B cell (primary cell): Measurements from ENCODE around the gene CACNA1G. TPM values are rescaled to one million over a fixed set of nuclear protein-coding genes. Genes with fewer than 3 reads are reported as not detected.

Experiments
- ATAC-seq: fragments of 200-7000 bp; cut with Tn5 transposase; one replicate; pipeline ENCODE4 v1.10.0; 2021; ENCODE audit warnings: low read depth, mild to moderate bottlenecking, moderate number of reproducible peaks, moderate library complexity
- CTCF ChIA-PET: fragments of 350-600 bp; sonication (Branson Sonifier 250); formaldehyde crosslinking; loops from one replicate; lab custom pipeline; 2021; ENCODE audit warnings: antibody characterized with exemption, inconsistent platforms; lab: Charles Lee
- POLR2A ChIA-PET: fragments of 350-600 bp; sonication (Branson Sonifier 250); formaldehyde crosslinking; loops from one replicate; lab custom pipeline; 2021; ENCODE audit warnings: antibody characterized with exemption; lab: Charles Lee
- DNase-seq: peaks from one replicate; pipeline ENCODE4 v3.0.0; 2013
- H2AFZ ChIP-seq: 2 replicates; pipeline ENCODE4 v1.6.1; 2012; ENCODE audit warnings: mild to moderate bottlenecking, low read depth, low read length; ENCODE audit not compliant: insufficient read depth, poor library complexity, severe bottlenecking
- H3K27ac ChIP-seq, 2 donors: 1 replicate in 1 of 2; 2 replicates in 1 of 2; pipeline ENCODE4 v1.5.1; 2012 to 2013; ENCODE audit warnings: low read length in 2 of 2, mild to moderate bottlenecking in 2 of 2, moderate library complexity in 1 of 2
- H3K27me3 ChIP-seq, 4 experiments: fragments of 200-600 bp in 1 of 4; sonication (generic) in 1 of 4; replicated peaks in 1 of 4; 1 replicate in 2 of 4; 2 replicates in 2 of 4; pipeline versions ENCODE4 v1.6.1 to v1.7.0; 2013 to 2016; ENCODE audit warnings: low read length in 3 of 4, mild to moderate bottlenecking in 2 of 4, mixed read lengths in 1 of 4, moderate library complexity in 1 of 4; ENCODE audit not compliant: insufficient read depth in 4 of 4, control insufficient read depth in 3 of 4; ENCODE audit errors: control extremely low read depth in 1 of 4
- H3K36me3 ChIP-seq, 2 experiments: replicated peaks in 1 of 2; 1 replicate in 1 of 2; 2 replicates in 1 of 2; pipeline versions ENCODE4 v1.6.1 to v1.7.1; 2013; ENCODE audit warnings: low read length in 1 of 2; ENCODE audit not compliant: insufficient read depth in 2 of 2, control insufficient read depth in 1 of 2; ENCODE audit errors: control extremely low read depth in 1 of 2, extremely low read depth in 1 of 2
- H3K4me1 ChIP-seq, 2 donors: fragments of 200-600 bp in 1 of 2; sonication (generic) in 1 of 2; 1 replicate in 1 of 2; 2 replicates in 1 of 2; pipeline versions ENCODE4 v1.5.1 to v1.6.1; 2013 to 2017; ENCODE audit warnings: low read length in 2 of 2; ENCODE audit not compliant: control insufficient read depth in 2 of 2, insufficient read depth in 2 of 2
- H3K4me2 ChIP-seq: replicated peaks from 2 replicates; pipeline ENCODE3; 2012; ENCODE audit warnings: mild to moderate bottlenecking, low read depth, low read length; ENCODE audit not compliant: poor library complexity, severe bottlenecking
- H3K4me3 ChIP-seq, 5 experiments: fragments of 200-600 bp in 1 of 5; sonication (generic) in 1 of 5; 1 replicate in 3 of 5; 2 replicates in 2 of 5; pipeline versions ENCODE4 v1.5.1 to v1.7.0; 2011 to 2016; ENCODE audit warnings: low read length in 4 of 5, mild to moderate bottlenecking in 4 of 5, low read depth in 2 of 5, control low read depth in 1 of 5, moderate library complexity in 1 of 5; ENCODE audit not compliant: insufficient read depth in 1 of 5; ENCODE audit errors: control extremely low read depth in 1 of 5, extremely low read depth in 1 of 5
- H3K79me2 ChIP-seq: fragments of 200-600 bp; sonication (generic); one replicate; pipeline ENCODE4 v1.6.0; 2016; ENCODE audit warnings: low read length; ENCODE audit not compliant: control insufficient read depth, insufficient read depth
- H3K9ac ChIP-seq: fragments of 200-600 bp; sonication (generic); 2 replicates; pipeline ENCODE4 v1.6.1; 2017; ENCODE audit warnings: mild to moderate bottlenecking, low read length, moderate library complexity
- H3K9me3 ChIP-seq, 3 donors: one replicate each; pipeline versions ENCODE4 v1.6.1 to v1.7.1; 2013; ENCODE audit warnings: low read length in 2 of 3; ENCODE audit not compliant: control insufficient read depth in 2 of 3, insufficient read depth in 1 of 3; ENCODE audit errors: control extremely low read depth in 1 of 3
- H4K20me1 ChIP-seq: 2 replicates; pipeline ENCODE4 v1.6.0; 2012; ENCODE audit warnings: mild to moderate bottlenecking, low read length; ENCODE audit not compliant: insufficient read depth, control insufficient read depth, poor library complexity, severe bottlenecking
- H3K27ac Mint-ChIP-seq: one replicate; pipeline ENCODE4 v1.8.0; 2021; ENCODE audit warnings: mixed read lengths
- H3K27me3 Mint-ChIP-seq: one replicate; pipeline ENCODE4 v1.8.0; 2021; ENCODE audit warnings: mixed read lengths
- H3K4me1 Mint-ChIP-seq: one replicate; pipeline ENCODE4 v1.8.0; 2021; ENCODE audit warnings: mixed read lengths
- H3K4me3 Mint-ChIP-seq: one replicate; pipeline ENCODE4 v1.8.0; 2021; ENCODE audit warnings: mixed read lengths
- H3K9me3 Mint-ChIP-seq: one replicate; pipeline ENCODE4 v1.8.0; 2022; ENCODE audit warnings: mixed read lengths; ENCODE audit not compliant: insufficient read depth
- EZH2 ChIP-seq: IDR thresholded peaks from 2 replicates; pipeline ENCODE4 v1.6.1; 2012; ENCODE audit warnings: borderline replicate concordance, low read depth, mild to moderate bottlenecking, moderate library complexity, low read length; ENCODE audit not compliant: insufficient read depth, poor library complexity, severe bottlenecking
- WGBS: methylation state at CpG from one replicate; pipeline ENCODE4 v1.1.5; 2013; ENCODE audit warnings: missing lambda C conversion rate; ENCODE audit not compliant: insufficient coverage; 5-methylcytosine and 5-hydroxymethylcytosine counted together
- intact Hi-C: fragments of 100-400 bp; cut with micrococcal nuclease; formaldehyde crosslinking; loops from one replicate; pipeline ENCODE4 v1.10.0; 2022
- polyA plus RNA-seq: library from polyadenylated mRNA; depleted of rRNA; stranded (reverse); fragments of >200 nt; gene quantifications from 2 replicates; pipeline ENCODE4 v1.2.3, GENCODE V29; 2012
- total RNA-seq, 2 donors: library from RNA; stranded (reverse); fragments of 120-200 nt in 1 of 2; gene quantifications; 1 replicate in 1 of 2; 2 replicates in 1 of 2; pipeline versions ENCODE4 v1.2.3 to v1.2.4, GENCODE V29; 2013 to 2022
- TF ChIP-seq, protein P1 (sequence below): fragments of 200-600 bp; IDR thresholded peaks from one replicate; pipeline ENCODE4 v1.8.0; 2022; ENCODE audit warnings: antibody characterized with exemption, mild to moderate bottlenecking

Gene CACNA1G
- total and polyA plus RNA-seq, 2 donors (not counting 1 experiment from before 2014, with no cell fraction given), result 0.12 TPM; not detected in 1

DNA sequence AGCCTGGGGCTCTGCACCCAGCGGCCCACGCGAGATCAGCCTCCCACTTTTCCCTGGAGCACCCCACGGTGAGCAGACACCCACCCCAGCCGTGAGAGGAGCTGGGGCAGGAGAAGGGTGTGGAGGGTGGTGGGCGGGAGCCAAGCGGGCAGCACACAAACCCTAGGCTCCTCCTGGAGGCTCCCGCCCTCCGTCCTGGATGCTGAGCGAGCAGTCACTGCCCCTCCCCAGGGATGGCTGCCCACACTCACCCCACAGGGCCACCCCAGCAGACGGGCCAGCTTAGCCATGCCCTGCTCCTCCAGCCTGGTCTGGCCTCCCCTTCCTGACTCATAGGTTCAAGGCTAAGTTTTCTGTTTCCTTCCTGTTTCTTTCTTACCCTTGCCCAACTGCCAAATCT is 58.4 kb downstream of the CACNA1G start:
- DNase-seq (no peak), ATAC-seq (no peak)
- Mint-ChIP-seq H3K27ac (no peak overlapping the region), H3K4me1 (peaks cover 5% of the 10 kb centered on the region), H3K27me3 (peaks cover 23% of the 10 kb centered on the region), H3K4me3 (no peak overlapping the region), H3K9me3 (no peaks in the 10 kb centered on the region)
- Histone ChIP-seq H3K4me1 (no peaks in the 10 kb centered on the region), H2AFZ (no peak overlapping the region), H3K9me3 (no peaks in the 10 kb centered on the region), H3K36me3 (no peaks in the 10 kb centered on the region), H3K4me3 (no peak overlapping the region), H4K20me1 (no peaks in the 10 kb centered on the region), H3K27ac (no peak overlapping the region), H3K27me3 (peaks cover 0 to 28% (median 3%) of the 10 kb centered on the region in 4 experiments), H3K4me2 (no peak overlapping the region), H3K79me2 (no peaks in the 10 kb centered on the region), H3K9ac (no peak overlapping the region)
- POLR2A ChIA-PET, result no interaction called here
- CTCF ChIA-PET, result no interaction called here
- intact Hi-C loops, result no loop called here
- WGBS, result 71% methylated on average over 4 of the region's 11 CpGs
- TF ChIP-seq, protein P1, sequence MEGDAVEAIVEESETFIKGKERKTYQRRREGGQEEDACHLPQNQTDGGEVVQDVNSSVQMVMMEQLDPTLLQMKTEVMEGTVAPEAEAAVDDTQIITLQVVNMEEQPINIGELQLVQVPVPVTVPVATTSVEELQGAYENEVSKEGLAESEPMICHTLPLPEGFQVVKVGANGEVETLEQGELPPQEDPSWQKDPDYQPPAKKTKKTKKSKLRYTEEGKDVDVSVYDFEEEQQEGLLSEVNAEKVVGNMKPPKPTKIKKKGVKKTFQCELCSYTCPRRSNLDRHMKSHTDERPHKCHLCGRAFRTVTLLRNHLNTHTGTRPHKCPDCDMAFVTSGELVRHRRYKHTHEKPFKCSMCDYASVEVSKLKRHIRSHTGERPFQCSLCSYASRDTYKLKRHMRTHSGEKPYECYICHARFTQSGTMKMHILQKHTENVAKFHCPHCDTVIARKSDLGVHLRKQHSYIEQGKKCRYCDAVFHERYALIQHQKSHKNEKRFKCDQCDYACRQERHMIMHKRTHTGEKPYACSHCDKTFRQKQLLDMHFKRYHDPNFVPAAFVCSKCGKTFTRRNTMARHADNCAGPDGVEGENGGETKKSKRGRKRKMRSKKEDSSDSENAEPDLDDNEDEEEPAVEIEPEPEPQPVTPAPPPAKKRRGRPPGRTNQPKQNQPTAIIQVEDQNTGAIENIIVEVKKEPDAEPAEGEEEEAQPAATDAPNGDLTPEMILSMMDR, result no peak
- TF ChIP-seq EZH2, result no peak

DNA sequence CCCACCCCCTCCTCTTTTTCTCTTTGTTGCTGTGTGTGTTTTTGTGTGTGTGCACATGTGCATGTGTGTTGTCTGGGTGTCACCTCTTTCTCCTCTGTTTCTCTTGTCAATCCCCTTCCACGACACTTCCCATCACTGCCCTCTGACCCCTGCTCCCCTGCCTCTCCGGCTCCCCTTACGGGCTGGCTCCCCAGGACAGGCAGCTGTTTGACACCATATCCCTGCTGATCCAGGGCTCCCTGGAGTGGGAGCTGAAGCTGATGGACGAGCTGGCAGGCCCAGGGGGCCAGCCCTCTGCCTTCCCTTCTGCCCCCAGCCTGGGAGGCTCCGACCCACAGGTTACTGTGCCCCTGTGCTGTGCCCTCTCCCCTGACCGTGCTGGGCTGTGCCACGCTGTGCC is 59.0 kb downstream of the CACNA1G start:
- H3K79me2 ChIP-seq, result no peaks in the 10 kb centered on the region
- Mint-ChIP-seq H3K9me3 (no peaks in the 10 kb centered on the region), H3K4me3 (no peak overlapping the region), H3K4me1 (no peaks in the 10 kb centered on the region), H3K27me3 (peaks cover 20% of the 10 kb centered on the region), H3K27ac (no peak overlapping the region)
- ATAC-seq, result no peak
- no peaks in the 10 kb centered on the region for H4K20me1 ChIP-seq
- H3K9me3 ChIP-seq, result no peaks in the 10 kb centered on the region
- no peak overlapping the region for H3K27ac ChIP-seq
- H2AFZ ChIP-seq, result no peak overlapping the region
- no peak overlapping the region for H3K9ac ChIP-seq
- DNase-seq, result no peak
- no peaks in the 10 kb centered on the region for H3K36me3 ChIP-seq
- H3K27me3 ChIP-seq, result peaks cover 0 to 27% (median 3%) of the 10 kb centered on the region in 4 experiments
- TF ChIP-seq, protein P1, result no peak
- no peak for TF ChIP-seq EZH2
- H3K4me3 ChIP-seq, result no peak overlapping the region
- CTCF ChIA-PET, result interaction anchor here (0.6 kb wide), 2 partner anchors 27 to 67 kb away, joined by 3 to 5 read pairs; no protein-coding TSS in a partner anchor
- POLR2A ChIA-PET, result no interaction called here
- intact Hi-C loops, result no loop called here
- 61% methylated on average over 4 of the region's 7 CpGs for WGBS
- no peaks in the 10 kb centered on the region for H3K4me1 ChIP-seq
- H3K4me2 ChIP-seq, result no peak overlapping the region
